ENCODE data around the gene SOX13.

SOX13 gene

DNA sequence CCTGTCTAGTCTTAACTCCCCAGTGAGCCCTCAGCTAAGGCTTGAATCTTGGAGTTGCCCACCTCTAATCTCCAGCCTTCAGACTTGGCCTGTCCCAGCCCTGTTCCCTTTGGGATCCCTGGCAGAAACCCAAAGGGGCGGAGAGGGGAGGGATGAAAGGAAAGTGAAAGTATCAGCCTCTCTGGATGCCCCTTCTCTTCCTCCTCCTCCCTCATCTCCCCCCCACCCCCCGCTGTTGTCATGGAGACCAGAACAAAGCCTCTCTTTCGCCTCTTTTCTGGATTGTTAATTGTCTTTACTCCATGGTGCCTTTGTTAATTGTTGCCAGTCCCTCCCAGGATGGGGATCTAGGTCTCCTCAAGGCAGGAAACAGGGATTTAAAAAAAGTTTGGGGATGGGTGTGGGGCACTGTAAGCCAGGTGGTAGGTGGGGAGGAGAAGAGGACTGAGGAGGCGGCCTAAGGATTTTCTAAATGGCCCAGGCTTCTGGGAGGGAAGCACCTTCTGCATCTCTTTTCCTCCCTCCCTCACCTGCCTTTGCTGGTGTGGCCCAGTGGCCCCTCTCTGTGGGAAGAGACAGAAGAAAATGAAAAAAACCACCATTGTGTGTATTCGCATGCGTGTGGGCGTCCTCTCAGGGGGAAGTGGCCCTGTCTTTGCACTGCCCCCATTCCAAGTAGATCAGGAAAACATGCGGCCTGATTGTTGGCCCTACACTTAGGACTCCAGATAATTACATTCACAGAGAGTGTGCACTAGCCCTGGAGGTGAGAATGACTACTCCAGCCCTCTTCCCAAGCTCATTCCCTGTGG is 7.5 kb upstream of the SOX13 start:
- peak; percentile 35 for DNase-seq

DNA sequence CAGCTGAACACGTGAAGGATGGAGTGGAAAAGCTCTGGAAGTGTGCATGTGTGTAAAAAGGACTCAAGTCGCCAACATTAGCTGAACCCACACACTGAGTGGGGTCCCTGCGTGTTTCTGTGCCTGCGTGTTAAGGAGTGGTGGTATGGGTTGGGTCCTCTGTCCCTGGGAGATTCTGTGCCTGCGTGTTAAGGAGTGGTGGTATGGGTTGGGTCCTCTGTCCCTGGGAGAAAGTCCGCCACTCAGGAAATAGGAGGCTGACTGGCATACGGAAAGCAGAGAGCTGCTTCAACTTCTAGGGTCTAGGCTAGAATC is 7.0 kb upstream of the SOX13 start:
- DNase-seq = no peak

DNA sequence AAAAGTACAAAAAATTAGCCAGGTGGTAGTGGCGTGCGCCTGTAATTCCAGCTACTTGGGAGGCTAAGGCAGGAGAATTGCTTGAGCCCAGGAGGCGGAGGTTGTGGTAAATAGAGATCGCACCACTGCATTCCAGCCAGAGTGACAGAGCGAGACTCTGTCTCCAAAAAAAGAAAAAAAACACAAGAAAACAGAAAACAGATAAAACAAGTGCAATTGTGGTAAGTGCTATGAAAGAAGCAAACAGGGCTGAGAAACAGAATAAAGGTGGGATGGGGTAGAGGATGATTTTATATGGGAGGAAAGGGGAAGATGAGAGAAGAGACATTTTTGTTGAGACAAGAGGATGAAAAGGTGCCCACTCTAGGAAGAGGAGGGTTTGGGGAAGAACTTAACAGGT is 5.0 kb upstream of the SOX13 start:
- DNase-seq = no peak

DNA sequence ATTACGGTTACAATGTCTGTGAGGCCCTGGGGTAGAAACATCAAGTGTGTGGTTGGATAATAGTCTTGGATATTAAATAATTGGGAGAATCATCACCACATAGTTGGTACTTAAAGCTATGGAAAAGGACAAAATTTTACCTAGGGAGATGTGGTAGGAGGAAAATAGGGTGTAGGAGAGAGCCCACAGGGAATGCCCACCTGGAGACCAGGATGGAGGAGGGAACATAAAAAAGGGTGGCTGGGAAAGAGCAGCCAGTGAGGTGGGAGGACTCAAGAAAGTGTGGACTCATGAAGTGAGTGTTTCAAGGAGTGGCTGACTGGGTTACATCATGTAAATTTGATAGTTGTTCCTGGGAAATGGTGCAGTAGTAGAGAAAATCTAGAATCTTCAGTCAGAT is 3.0 kb upstream of the SOX13 start:
- no peak for DNase-seq

DNA sequence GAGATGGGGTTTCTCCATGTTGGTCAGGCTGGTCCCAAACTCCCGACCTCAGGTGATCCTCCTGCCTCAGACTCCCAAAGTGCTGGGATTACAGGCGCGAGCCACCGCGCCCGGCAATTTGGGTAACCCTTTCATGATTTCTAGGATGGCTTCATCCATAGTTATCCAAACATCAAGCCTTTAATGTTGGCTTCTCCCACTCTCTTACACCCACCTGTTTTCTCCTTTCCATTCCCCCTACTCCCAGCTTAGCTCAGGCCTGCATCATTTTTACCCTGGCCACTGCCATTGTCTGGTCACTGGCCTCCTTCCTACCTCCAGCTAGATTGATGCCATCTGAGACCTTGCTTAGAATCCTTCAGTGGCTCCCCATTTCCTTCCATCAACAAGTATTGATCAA is 2.0 kb upstream of the SOX13 start:
- no peak for DNase-seq

DNA sequence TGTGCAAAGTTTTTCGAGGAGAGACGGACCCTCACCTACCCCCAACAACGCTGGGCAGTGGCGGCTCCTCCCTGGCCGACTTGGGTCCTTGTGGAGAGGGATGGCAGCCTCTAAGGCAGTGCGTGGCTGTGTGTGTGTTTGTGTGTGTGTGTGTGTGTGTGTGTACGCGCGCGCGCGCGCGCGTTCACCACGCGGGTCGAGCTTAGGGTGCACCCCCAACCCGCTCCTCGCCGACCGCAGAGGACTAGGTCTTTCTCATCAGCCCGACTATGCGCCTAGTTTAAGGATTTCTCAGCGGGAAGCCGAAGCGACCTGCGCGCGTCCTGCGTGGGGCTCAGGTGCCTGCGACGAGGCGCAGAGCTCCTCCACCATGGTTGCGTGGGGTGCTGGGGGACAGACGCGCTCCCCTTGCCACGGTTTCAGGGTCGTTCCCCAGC is 940 bp downstream of the SOX13 start:
- DNase-seq = no peak

DNA sequence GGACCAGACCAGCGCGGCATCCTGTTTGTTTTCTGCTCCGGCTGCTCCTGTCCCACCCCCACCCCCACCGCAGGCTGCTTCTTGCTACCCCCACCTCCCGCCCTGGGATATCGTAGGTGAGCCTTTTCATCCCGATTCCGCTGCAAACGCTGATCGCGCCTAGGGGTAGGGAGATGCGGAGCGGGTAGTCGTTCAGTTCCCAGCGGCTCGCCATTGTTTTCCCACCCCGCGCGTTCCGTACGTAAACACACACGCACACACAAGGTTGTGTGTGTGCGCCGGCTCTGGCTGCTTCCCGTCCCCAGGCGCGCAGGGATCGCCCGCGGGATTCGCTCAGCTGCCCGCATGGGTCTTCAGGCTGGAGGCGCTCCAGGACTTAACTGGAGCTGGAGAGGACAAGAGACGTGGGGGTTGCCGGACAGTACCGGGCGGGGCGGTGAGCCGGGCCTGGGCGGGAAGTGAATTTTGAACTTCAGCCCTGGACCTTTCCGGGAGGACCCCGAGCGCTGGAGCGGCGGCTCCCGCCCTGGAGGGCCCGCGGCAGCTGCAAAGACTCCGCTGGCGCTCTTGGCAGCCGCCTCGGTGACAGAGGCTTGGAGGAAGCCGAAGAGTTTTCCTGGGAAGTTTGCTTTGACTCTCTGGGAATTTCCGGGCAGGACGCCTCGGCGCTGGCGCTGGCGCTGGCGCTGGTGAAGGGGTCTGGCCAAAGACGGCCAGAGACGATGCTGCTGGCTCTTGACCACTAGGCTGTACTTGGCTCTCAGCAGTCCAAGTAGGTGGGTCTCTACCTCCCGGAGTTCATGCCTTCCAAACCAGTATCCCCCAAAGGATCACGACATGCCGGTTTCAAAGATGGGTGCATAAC is 1.6 kb downstream of the SOX13 start:
- peak; percentile 58 for DNase-seq

DNA sequence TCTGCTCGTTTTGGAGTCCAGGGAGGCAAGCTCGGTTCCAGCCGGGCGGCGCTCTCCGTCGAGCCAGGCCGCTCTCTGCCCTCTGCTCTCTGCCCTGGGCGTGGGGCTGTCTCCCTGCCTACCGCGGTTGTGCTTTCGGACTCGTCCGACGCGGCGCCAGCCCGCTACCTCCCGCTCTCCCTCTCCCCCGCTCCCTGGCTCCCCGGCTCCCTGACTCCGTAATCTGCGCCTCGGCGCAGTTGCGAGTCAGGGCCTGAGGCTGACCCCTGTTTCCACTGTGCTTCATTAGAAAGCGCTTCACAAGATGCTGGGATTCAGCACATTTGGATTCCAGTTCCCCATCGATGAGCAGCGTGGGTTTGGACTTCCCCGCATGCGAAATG is 2.2 kb downstream of the SOX13 start:
- no peak for DNase-seq

DNA sequence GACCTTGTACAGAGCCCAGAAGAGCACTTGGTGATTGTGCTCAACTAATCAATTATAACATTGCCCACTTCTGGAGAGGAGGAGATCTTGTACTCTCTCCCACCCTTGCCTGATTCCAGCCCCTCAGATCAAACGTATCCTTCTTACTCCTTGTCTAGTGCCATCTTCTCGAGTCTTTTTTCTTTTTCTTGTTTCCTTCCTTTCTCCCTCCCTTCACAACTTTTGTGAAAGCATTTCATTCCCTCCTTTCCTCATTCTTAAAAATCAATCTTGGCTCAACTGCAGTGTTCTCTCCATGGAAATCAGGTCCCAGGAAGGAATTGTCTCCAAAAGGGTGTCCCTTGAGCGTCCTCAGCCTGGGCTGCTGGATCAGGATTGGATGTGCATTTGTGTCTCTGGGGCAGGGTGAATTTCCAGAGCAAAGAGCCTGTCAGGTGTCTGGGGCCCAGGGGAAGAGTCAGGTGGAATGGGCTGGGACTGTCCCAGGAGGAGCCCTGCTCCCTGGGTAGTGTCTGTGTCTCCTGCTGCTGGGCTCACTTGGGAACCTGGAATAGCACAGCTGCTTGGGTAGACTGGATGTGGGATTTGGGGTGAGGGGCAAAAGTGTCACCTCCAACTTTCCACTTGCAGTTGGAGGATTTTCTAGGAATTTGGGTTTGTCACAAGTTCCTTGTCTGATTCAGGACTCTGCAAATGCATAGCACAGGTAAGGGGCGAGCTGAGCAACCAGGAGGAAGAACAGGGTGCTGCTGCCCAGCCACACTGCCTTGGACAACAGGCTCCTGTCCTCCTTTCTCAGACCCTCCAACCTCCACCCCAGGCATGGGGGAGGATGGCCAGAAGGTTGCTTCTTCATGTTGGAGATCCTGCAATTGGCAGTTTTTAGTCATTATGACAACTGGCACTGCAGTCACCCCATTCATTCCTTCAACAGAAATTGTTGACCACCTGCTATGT is 3.3 kb downstream of the SOX13 start:
- DNase-seq = no peak

DNA sequence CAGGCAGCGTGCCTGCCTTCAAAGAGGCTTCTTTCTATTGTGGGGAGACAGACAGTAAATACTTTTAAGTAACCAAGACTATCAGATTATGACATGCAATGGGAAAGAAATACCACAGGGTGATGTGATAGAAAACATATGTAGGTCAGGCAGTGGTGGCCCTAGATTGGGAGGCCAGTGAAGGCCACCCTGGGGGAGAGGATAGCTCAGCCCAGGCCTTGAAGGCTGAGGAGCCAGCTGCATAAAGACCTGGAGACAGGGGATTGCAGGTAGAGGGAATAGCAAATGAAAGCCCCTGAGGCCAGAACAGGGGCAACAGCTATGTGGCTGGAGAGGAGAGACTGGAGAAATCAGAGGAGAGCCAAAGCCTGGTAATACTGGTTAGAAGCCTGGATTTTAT is 4.0 kb downstream of the SOX13 start:
- peak; percentile 44 for DNase-seq

DNA sequence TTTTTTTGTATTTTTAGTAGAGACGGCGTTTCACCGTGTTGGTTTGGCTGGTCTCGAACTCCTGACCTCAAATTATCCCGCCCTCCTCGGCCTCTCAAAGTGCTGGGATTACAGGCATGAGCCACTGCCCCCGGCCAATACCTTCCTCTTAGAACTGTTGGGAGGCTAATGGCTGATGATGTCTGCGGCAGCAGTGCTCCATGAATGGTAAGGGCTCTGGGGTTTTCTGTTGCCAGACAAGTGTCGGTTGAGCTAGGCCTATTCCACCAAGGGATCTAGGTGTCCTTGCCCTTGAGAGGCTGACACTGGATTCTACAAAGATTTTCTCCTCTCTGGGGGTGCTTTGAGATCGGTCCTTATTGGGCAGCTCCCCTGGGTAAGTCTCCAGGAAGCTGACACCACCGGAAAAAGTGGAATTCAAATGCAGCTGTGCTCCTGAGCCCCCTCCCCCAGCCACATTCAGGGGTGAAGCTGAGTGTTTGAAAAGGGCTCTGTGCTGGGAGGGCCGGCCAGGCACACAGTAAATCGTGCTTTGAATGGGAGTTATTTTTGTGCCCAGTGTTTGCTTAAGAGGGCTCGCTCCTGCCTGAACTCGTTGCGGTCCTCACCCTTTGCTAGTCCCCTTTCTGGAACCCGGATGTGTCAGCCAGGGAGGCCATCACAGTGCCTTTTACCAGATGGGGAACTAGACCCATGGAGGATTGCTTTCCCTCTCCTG is 5.2 kb downstream of the SOX13 start:
- peak; percentile 48 for DNase-seq

DNA sequence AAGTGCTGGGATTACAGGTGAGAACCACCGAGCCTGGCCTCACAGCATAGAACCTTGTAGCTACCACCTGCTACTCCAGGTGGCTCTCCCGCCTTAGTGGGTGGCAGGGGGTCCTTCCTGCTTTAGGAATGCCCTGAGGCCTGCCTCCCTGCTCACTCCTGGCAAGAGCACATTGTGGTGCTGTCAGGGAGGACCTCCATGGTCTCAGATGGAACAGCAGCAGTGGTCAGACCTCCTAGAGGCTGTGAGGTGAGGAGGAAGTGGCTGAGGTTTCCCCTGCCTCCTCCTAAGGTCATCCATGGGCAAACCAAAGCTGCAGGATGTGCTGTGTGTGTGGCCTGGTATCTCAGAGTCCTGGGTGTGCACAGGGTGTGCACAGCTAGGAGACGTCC is 6.7 kb downstream of the SOX13 start:
- DNase-seq = no peak

DNA sequence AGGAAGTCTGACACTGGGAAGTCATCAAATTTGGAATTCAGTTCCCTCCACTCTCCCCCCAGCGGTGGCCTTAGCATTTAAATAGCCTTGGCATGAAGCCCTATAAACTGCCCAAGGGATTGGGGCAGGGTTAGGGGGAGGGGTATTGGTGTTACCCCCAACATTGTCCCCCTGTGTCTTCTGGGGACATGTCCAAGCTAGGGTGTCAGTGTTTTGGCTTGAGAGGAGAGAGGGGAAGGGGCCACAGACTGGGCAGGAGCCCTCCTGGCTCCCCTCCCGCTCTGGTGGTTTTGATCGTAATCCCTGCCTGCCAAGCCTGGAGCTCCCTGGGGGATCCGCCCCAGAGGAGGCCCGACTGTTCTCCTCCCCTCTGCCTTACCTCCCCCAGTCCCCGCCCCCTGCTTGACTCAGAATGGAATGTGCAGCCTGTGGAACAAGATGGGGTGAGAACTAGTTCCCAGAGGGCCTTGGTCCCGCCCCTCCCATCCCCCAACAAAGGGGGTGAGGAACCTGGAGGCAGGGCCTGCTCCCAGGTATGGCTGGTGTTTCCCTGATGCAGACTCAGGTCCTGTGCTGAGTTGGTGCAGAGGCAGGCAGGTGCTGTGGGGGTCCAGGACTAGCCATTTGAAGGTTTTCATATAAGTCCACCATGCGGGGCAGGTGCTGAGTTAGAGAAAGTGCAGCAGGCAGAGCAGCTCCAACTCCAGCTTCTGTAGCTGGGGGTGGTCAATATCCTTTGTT is 7.4 kb downstream of the SOX13 start:
- DNase-seq = peak; percentile 96

DNA sequence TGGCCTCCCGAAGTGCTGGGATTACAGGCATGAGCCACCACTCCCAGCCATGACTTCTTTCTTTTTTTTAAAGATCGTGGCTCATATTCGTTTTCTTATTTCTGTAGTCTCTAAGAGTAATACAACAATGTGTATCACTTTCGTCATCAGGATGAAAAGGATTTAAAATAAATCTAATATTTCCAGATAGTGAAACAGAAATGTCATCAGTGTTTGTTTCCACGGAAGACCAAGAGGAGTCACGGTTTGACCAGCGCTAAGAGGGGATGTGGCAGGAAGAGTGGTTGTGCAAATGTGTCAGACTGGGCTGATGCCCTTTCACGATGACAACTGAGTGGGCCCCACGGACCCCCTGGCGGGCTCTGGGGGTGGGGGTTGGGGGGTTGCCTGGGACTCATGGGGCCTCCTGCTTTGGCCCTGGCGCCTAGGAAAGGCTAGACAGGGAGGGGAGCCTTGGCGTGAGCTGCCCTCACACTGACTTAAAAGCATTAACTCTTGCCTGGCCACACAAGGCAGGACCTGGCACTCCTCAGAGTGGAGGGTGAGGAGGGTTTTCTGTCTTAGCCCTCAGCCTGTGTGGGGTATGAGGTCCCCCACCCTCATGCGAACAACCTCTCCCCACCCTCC is 8.4 kb downstream of the SOX13 start:
- DNase-seq = peak; percentile 17

DNA sequence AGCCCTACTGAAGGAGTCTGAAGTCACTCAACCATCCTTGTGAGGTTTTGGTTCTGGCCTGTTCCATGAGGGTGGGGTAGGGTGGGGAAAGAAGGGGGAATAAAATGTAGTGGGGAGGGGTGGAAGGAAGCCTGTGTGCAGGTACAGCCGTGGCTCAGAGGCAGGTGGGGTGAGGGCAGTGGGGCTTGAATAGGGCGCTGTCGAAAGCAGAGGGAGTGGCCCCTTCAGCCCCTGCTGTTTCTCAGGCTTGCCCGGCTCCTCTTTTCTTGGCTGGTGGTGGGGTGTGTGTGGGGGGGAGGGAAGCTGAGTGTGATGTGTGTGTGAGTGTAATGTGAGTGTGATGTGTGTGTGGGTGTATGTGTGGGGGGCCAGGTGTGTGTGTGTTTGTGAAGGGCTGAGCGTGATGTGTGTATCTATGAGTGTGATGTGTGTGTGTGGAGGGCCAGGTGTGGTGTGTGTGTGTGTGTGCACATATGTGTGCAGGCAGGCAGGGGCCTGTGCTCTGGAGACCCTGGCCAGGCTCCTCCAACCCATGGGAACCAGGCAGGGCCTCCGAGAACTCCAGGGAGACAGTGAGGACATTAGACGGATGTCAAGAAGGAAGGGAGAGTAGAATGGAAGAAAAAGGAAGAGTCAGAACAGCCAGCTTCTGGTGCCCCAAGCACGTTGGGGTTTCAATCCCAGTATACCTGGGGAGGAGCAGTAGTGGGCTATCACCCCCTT is 9.0 kb downstream of the SOX13 start:
- DNase-seq = no peak

DNA sequence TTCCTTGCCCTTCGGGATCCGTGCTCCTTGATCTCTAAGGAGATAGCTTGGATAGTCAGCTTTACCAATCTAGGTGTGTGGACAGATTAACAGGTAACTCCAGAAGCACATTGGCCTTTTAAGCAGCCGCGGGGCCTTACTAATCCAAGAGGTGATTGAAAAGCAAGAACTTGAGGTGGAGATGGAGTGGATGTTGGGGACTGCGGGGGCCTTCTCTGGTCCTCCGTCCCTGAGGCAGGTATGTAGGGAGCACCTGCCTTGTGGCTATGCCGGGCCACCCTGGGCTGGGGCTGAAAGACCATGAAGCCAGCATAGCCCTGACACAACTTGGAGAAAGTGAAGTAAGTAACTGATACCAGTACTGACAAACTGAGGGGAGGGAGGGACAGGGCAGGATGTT is 10.6 kb downstream of the SOX13 start:
- DNase-seq = no peak

DNA sequence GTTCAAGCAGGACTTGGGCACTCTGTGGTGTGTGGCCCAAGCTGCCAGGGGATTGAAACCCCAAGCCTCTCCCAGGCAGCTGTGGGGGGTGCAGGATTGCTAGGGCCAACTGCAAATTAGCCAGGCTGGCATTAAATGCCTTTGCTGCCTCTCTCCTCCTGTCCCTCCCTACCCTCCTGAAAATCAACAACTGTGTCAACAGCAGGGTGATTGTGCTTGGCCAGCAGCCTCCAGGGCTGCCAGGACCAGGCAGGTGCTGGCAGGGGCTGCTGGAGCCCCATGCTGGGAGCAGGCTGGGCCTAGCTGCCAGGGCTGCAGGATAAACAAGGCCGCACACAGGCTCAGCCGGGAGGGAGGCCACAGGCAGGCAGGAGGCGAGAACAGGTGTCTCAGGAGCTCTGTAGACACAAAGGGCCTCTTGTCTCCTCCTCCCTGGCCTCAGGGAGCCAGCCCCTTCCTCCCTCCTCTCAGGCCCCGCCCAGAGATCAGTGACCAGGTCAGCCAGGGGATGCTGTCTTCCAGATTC is 11.4 kb downstream of the SOX13 start:
- no peak for DNase-seq

DNA sequence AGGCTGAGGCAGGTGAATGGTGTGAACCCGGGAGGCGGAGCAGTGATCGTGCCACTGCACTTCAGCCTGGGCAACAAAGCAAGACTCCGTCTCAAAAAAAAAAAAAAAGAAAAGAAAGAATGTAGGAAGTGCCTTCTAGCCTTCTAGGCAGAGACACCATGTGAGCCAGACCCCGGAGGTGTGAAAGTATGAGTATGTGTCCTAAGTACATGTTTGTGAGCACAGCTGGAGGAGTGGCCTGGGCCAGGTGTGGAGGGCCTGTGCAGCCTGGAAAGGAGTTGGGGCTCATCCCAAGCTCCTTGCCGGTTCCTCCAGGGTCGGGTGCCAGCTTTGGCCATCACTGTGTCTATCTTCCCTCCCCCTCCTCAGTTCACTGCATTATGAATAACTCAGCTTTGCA is 13.0 kb downstream of the SOX13 start:
- DNase-seq = no peak

DNA sequence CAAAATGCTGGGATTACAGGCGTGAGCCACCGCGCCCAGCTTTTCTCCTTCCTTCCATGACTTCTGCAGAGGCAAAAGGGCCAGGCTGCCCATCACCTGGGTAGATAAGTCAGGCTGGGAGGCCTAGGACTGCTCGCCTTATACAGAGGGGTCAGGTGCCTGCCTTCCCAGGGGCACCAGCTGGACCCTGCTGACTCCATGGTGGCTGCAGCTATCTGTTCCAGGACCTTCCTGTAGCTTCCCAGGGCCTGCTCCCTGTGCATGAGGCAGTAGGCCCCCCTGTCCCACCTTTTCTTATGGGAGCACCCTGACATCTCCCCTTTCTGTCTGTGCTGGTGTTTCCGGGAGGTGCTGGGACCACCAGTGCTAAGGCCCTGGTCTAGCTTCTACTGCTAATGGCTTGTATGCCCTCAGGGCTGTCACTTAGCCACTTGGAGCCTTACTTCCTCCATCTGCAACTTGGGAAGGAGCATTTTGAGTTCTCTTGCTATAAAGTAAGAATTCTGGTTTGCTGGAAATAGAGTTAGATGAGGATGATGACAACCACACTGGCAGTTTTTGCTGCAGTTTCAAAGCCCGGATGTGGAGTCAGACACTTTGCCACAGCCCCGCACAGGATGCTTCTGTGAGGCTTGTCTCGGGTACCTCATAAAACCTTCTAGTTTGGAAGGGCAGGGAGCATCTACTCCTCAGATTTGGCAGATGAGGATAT is 14.4 kb downstream of the SOX13 start:
- DNase-seq = no peak
